ENCODE results near the gene HLCS.
"Not testable (repeated sequence)": the region's sequence is repeated elsewhere in the genome, so short reads cannot be mapped to it uniquely, and the experiment has no call there.

Gene HLCS

DNA sequence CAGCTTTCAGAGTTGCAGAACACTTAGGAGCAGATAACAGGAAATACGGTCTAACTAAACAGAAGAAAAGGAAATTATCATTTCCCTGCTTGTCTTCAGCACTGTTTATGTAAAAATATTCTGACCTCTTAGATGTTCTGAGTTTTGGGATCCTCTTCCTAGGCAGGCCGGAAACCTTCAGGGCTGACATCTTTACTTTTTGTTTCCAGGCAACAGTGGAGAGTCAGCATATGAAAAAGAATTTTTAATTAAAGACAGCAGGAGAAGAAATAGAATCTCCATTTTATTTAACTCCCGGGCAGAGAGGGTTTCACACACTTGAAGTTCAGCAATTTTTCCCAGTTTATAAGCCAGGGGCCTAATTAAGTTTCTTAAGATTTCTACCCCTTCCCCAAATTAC lies 35.0 kb upstream of the HLCS start:
- no peak overlapping the region for H3K4me3 ChIP-seq (ENCODE audit: low read depth, low read length)
- no peak for DNase-seq (ENCODE audit: low read depth, low spot score)
- POLR2A ChIA-PET = no interaction called here
- TF ChIP-seq CTCF (IDR thresholded peaks at IDR 0.05; ENCODE audit: insufficient read depth, low read length, missing control alignments) = no peak
- CTCF ChIA-PET = interaction anchor here (1.1 to 3.4 kb wide), 4 partner anchors 9 to 14 kb away, joined by 3 to 21 read pairs (median 8); no protein-coding TSS in a partner anchor

- TF ChIP-seq CTCF (IDR thresholded peaks at IDR 0.05; ENCODE audit: insufficient read depth, low read length, missing control alignments) = no peak
- no peak overlapping the region for H3K4me3 ChIP-seq (ENCODE audit: low read depth, low read length)
- DNase-seq (ENCODE audit: low read depth, low spot score) = no peak
- POLR2A ChIA-PET = no interaction called here
- CTCF ChIA-PET = interaction anchor here (1.0 to 3.4 kb wide), 4 partner anchors 10 to 24 kb away, joined by 3 to 21 read pairs (median 8); no protein-coding TSS in a partner anchor
Measured at GRCh38 chr21:37000381-37000780, 33.9 kb upstream of the HLCS start.

DNA sequence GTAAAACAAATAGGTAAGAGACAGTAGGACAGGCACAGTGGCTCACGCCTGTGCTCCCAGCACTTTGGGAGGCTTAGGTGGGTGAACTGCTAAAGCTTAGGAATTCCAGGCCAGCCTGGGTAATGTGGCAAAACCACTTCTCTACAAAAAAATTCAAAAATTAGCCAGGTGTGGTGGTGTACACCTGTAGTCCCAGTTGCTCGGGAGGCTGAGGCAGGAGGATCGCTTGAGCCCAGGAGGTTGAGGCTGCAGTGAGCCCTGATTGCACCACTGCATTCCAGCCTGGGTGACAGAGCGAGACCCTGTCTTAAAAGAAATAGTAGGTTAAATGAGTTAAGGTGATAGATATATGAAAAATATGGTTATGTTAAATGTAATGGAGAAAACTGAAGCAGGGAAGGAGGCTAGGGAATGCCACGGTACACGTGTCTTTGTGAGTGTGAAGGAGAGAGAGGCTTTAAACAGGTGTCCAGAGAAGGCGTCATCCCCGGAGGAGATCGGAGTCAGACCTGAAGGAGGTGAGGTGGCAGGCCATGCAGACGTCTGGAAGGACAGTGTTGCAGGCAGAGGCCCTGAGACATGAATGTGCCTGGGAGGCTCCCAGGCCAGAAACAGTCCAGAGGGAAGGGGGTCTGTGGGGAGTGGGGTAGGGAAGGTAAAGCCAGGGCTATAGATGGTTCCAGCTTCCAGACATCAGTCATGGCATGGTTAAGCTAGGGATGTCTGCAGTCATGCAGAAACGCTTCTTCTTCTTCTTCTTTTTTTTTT lies 32.8 kb upstream of the HLCS start:
- POLR2A ChIA-PET = no interaction called here
- DNase-seq (ENCODE audit: low read depth, low spot score) = no peak
- no peak overlapping the region for H3K4me3 ChIP-seq (ENCODE audit: low read depth, low read length)
- TF ChIP-seq CTCF (IDR thresholded peaks at IDR 0.05; ENCODE audit: insufficient read depth, low read length, missing control alignments) = no peak
- CTCF ChIA-PET = interaction anchor here (0.7 to 3.4 kb wide), 5 partner anchors 9 to 88 kb away, joined by 3 to 21 read pairs (median 5); no protein-coding TSS in a partner anchor

- H3K4me3 ChIP-seq (ENCODE audit: low read depth, low read length); POLR2A ChIA-PET; DNase-seq (ENCODE audit: low read depth, low spot score): not testable (repeated sequence)
- CTCF ChIA-PET = interaction anchor here (2.3 kb wide), 1 partner anchor 15 kb away, joined by 8 read pairs; no protein-coding TSS in a partner anchor
Measured at GRCh38 chr21:36995285-36995684, 28.8 kb upstream of the HLCS start.

DNA sequence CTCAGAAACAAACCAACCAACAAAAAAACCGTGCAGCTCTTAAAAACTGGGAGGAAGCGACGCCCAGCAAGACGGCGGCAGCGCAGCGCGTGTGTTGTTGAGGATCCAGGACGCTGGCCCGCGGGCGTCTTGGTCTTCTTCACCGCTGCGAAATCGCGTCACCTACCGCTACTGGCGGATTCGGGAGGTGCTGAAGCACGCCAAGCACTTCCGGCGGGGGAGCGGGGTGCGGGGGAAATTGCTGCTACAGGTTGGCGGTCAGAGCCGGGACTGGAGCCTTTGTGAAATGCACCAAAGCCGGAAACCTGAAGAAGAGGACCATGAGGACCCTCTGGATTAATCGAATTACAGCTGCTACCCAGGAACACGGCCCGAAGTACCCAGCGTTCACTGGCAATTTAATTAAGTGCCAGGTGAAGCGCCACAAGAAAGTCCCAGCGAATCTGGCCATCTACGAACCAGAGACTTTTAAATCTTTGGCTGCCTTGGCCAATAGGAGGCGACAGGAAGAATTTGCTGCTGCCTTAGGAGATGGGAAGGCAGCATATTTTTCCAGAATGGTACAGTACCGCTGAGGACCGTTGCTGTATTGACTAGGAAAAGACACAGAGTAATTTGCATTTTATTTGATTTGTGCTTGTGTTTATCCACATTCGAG lies 28.2 kb upstream of the HLCS start:
- POLR2A ChIA-PET = no interaction called here
- CTCF ChIA-PET = interaction anchor here (1.4 to 6.0 kb wide), 2 partner anchors 12 to 17 kb away, joined by 3 to 49 read pairs; partner anchors contain the start of gene RIPPLY3

GRCh38 chr21:36992671-36993070 lies 26.2 kb upstream of the HLCS start:
- no peak for DNase-seq (ENCODE audit: low read depth, low spot score)
- TF ChIP-seq CTCF (IDR thresholded peaks at IDR 0.05; ENCODE audit: insufficient read depth, low read length, missing control alignments) = no peak
- no peak overlapping the region for H3K4me3 ChIP-seq (ENCODE audit: low read depth, low read length)
- ChIA-PET POLR2A (no interaction called here), CTCF (interaction anchor here (0.8 to 6.0 kb wide), 6 partner anchors 15 to 331 kb away, joined by 3 to 49 read pairs (median 14); partner anchors contain the start of gene RIPPLY3)

More for the DNA sequence above, 28.2 kb upstream of the HLCS start:
- no peak for DNase-seq (ENCODE audit: low read depth, low spot score)
- TF ChIP-seq CTCF (IDR thresholded peaks at IDR 0.05; ENCODE audit: insufficient read depth, low read length, missing control alignments) = no peak
- H3K4me3 ChIP-seq (ENCODE audit: low read depth, low read length) = no peak overlapping the region

Data from AG04449 (cell line).